K562 (cell line): ENCODE data around the gene ABHD16B. TPM values are rescaled to one million over a fixed set of nuclear protein-coding genes. Genes with fewer than 3 reads are reported as not detected.

Source experiments
- ATAC-seq: fragments of 200-7000 bp; cut with Tn5 transposase; 3 replicates; pipeline ENCODE4 v1.9.1; 2020; ENCODE audit warnings: moderate library complexity
- BruUV-seq: library from RNA; stranded (reverse); fragments of 400-500 nt; replicated peaks from 2 replicates; lab custom pipeline; 2021; lab: Mats Ljungman, UMichigan
- CTCF ChIA-PET: fragments of 300-600 bp; formaldehyde crosslinking; extraction: SDS; loops from one replicate; lab custom pipeline; 2021; ENCODE audit warnings: low intra/inter-chr PET ratio; lab: Yijun Ruan, JAX
- POLR2A ChIA-PET: fragments of 300-600, 350-650 bp; sonication (Branson Sonifier 250); formaldehyde crosslinking; extraction: SDS; loops from one replicate; lab custom pipeline; 2021; ENCODE audit warnings: antibody characterized with exemption, inconsistent platforms; lab: Yijun Ruan, JAX
- DNase-seq, 4 experiments: peaks; one replicate each; pipeline versions ENCODE4 v3.0.0 to v3.0.0-alpha.2; 2011 to 2018; ENCODE audit warnings: low spot score in 3 of 4, mixed read lengths in 3 of 4; ENCODE audit errors: extremely low read depth in 1 of 4
- FAIRE-seq: peaks from 2 replicates; lab custom pipeline; 2011; peaks lifted over from hg19 to GRCh38; lab: Jason Lieb, UNC
- H2AFZ ChIP-seq: 2 replicates; pipeline ENCODE4 v1.6.0; 2011; ENCODE audit warnings: low read depth, low read length, control low read depth, inconsistent platforms
- H3K27ac ChIP-seq: fragments of 200-600 bp; 3 replicates; pipeline ENCODE4 v1.8.0; 2011; ENCODE audit warnings: low read depth, mild to moderate bottlenecking, control low read depth, inconsistent platforms, low read length, moderate library complexity, mixed read lengths; ENCODE audit errors: extremely low read depth
- H3K27me3 ChIP-seq, 2 experiments: fragments of 300-600 bp in 1 of 2; 2 replicates in 1 of 2; 3 replicates in 1 of 2; pipeline versions ENCODE4 v1.6.0 to v1.8.0; 2011; ENCODE audit warnings: inconsistent platforms in 2 of 2, low read length in 2 of 2, mild to moderate bottlenecking in 1 of 2, mixed read lengths in 1 of 2, moderate library complexity in 1 of 2; ENCODE audit not compliant: control insufficient read depth in 2 of 2, insufficient read depth in 2 of 2
- H3K36me3 ChIP-seq: fragments of 300-600 bp; 3 replicates; pipeline ENCODE4 v1.8.0; 2011; ENCODE audit warnings: mild to moderate bottlenecking, low read length, inconsistent platforms; ENCODE audit not compliant: control insufficient read depth, insufficient read depth
- H3K4me1 ChIP-seq, 2 experiments: fragments of 200-600 bp in 1 of 2; replicated peaks in 1 of 2; 2 replicates in 1 of 2; 3 replicates in 1 of 2; pipeline versions ENCODE4 v1.5.1 to v1.8.0; 2011; ENCODE audit warnings: inconsistent platforms in 2 of 2, low read length in 2 of 2, mild to moderate bottlenecking in 1 of 2, mixed read lengths in 1 of 2, moderate library complexity in 1 of 2; ENCODE audit not compliant: control insufficient read depth in 2 of 2, insufficient read depth in 2 of 2
- H3K4me2 ChIP-seq: 2 replicates; pipeline ENCODE4 v1.6.1; 2011; ENCODE audit warnings: low read length, control low read depth, inconsistent platforms, mixed read lengths; ENCODE audit not compliant: insufficient read depth
- H3K4me3 ChIP-seq: fragments of 200-600 bp; sonication (generic), shearing (Covaris generic); 2 replicates; pipeline ENCODE4 v1.5.1; 2016; ENCODE audit warnings: control low read depth, inconsistent platforms
- H3K79me2 ChIP-seq: fragments of 200-600 bp; 3 replicates; pipeline ENCODE4 v1.8.0; 2011; ENCODE audit warnings: low read length, inconsistent platforms; ENCODE audit not compliant: control insufficient read depth, insufficient read depth
- H3K9ac ChIP-seq, 2 experiments: 2 replicates each; pipeline versions ENCODE4 v1.6.0 to v1.6.1; 2011; ENCODE audit warnings: low read depth in 2 of 2, low read length in 2 of 2, control low read depth in 1 of 2, inconsistent platforms in 1 of 2, mild to moderate bottlenecking in 1 of 2, mixed read lengths in 1 of 2; ENCODE audit not compliant: insufficient read depth in 1 of 2
- H3K9me1 ChIP-seq: one replicate; pipeline ENCODE4 v1.6.0; 2011; ENCODE audit warnings: inconsistent platforms, mild to moderate bottlenecking, low read length, moderate library complexity; ENCODE audit not compliant: control insufficient read depth, insufficient read depth
- H3K9me3 ChIP-seq: replicated peaks from 2 replicates; pipeline ENCODE4 v1.5.1; 2011; ENCODE audit warnings: low read depth, low read length, inconsistent platforms; ENCODE audit not compliant: control insufficient read depth, insufficient read depth
- H4K20me1 ChIP-seq: replicated peaks from 2 replicates; pipeline ENCODE4 v1.6.1; 2011; ENCODE audit warnings: low read length, inconsistent platforms, mixed read lengths; ENCODE audit not compliant: control insufficient read depth, insufficient read depth
- CLOCK ChIP-seq: fragments of 250-450 bp; sonication (Bioruptor Pico); IDR thresholded peaks from 2 replicates; pipeline ENCODE4 v1.4.0; 2020; ENCODE audit warnings: mild to moderate bottlenecking, moderate library complexity, borderline replicate concordance
- CREM ChIP-seq: IDR thresholded peaks from 2 replicates; pipeline ENCODE4 v1.6.1; 2014; ENCODE audit warnings: antibody characterized with exemption, low read depth
- DEAF1 ChIP-seq: fragments of 450-650 bp; formaldehyde crosslinking; IDR thresholded peaks from 2 replicates; pipeline ENCODE4 v1.4.0; 2020; ENCODE audit warnings: mild to moderate bottlenecking, moderate library complexity
- KLF6 ChIP-seq: fragments of 250-450 bp; sonication (Bioruptor Pico); IDR thresholded peaks from 2 replicates; pipeline ENCODE4 v1.4.0; 2020; ENCODE audit warnings: mild to moderate bottlenecking, moderate library complexity, borderline replicate concordance
- L3MBTL2 ChIP-seq: fragments of 450-650 bp; IDR thresholded peaks from 2 replicates; pipeline ENCODE4 v1.6.1; 2016; ENCODE audit warnings: mild to moderate bottlenecking, moderate library complexity
- LEF1 ChIP-seq: fragments of 450-650 bp; IDR thresholded peaks from 2 replicates; pipeline ENCODE4 v1.6.1; 2016; ENCODE audit warnings: mild to moderate bottlenecking
- MCM3 ChIP-seq: fragments of 450-650 bp; IDR thresholded peaks from 2 replicates; pipeline ENCODE4 v1.6.1; 2016
- NELFE ChIP-seq: IDR thresholded peaks from 2 replicates; pipeline ENCODE4 v1.6.1; 2011; ENCODE audit warnings: mild to moderate bottlenecking; ENCODE audit not compliant: insufficient read depth, insufficient read length
- NFXL1 ChIP-seq: fragments of 450-650 bp; formaldehyde crosslinking; IDR thresholded peaks from 2 replicates; pipeline ENCODE4 v1.4.0; 2021; ENCODE audit warnings: mild to moderate bottlenecking
- PHTF2 ChIP-seq: fragments of 250-450 bp; sonication (Bioruptor Pico); IDR thresholded peaks from 2 replicates; pipeline ENCODE4 v1.5.0; 2021; ENCODE audit warnings: mild to moderate bottlenecking
- POLR2G ChIP-seq: fragments of 200-400 bp; formaldehyde crosslinking; IDR thresholded peaks from 2 replicates; pipeline ENCODE4 v1.6.1; 2017; ENCODE audit warnings: low read depth, mild to moderate bottlenecking, antibody characterized with exemption, low read length, moderate library complexity
- UBTF ChIP-seq, 2 experiments: IDR thresholded peaks; 2 replicates each; pipeline ENCODE4 v1.6.1; 2012; ENCODE audit warnings: improper control_type of control experiment in 2 of 2, low read depth in 2 of 2, low read length in 2 of 2, borderline replicate concordance in 1 of 2
- USF1 ChIP-seq: sonication (generic); formaldehyde crosslinking; IDR thresholded peaks from 2 replicates; pipeline ENCODE4 v1.9.0; 2022; ENCODE audit warnings: mild to moderate bottlenecking, missing genetic modification reagents
- ZBTB26 ChIP-seq: fragments of 450-650 bp; formaldehyde crosslinking; IDR thresholded peaks from 2 replicates; pipeline ENCODE4 v1.4.0; 2022; ENCODE audit warnings: missing genetic modification characterization
- WGBS: fragments of 100-300 bp; shearing (Covaris generic); methylation state at CpG from one replicate; pipeline ENCODE4 v1.1.6; 2016; ENCODE audit warnings: low coverage, mixed read lengths; ENCODE audit not compliant: insufficient coverage; ENCODE audit errors: missing lambda C conversion rate; 5-methylcytosine and 5-hydroxymethylcytosine counted together
- in situ Hi-C: fragments of 300-500 bp; cut with MboI; formaldehyde crosslinking; loops from 4 replicates; pipeline ENCODE4 v1.15.0; 2018; ENCODE audit warnings: inconsistent platforms, mixed read lengths
- intact Hi-C: fragments of 100-400 bp; cut with micrococcal nuclease; formaldehyde crosslinking; loops from 2 replicates; pipeline ENCODE4 v1.14.2; 2022
- polyA plus RNA-seq, 8 experiments: library from polyadenylated mRNA; depleted of rRNA in 4 of 8; stranded (reverse) in 5 of 8; unstranded in 3 of 8; fragments of >200 nt; fragmentation: Nextera tagmentation in 2 of 8; fragmentation: Illumina TruSeq in 1 of 8; extraction: Ambion mirVana in 2 of 8; extraction: Trizol in 1 of 8; gene quantifications; 2 replicates each; pipeline versions ENCODE4 v1.2.1 to v1.2.3, GENCODE V29; 2011 to 2014; ENCODE audit warnings: inconsistent platforms in 1 of 8, missing spikeins in 1 of 8
- total RNA-seq, 7 experiments: library from RNA; depleted of rRNA in 6 of 7; stranded (reverse); fragments of >200 nt in 6 of 7; fragmentation: Illumina TruSeq in 2 of 7; extraction: Trizol in 2 of 7; gene quantifications; 2 replicates each; pipeline versions ENCODE4 v1.2.1 to v1.2.3, GENCODE V29; 2011 to 2021; ENCODE audit warnings: low replicate concordance in 1 of 7

ABHD16B gene
- total and polyA plus RNA-seq, 9 of the 15 experiments (the other 6 are each of a cell fraction or from before 2014, with no cell fraction given): not detected

- H3K4me2 ChIP-seq: peak overlapping the region; percentile 7; the same call in 1 of the 2 replicates
- H3K79me2 ChIP-seq: no peaks in the 10 kb centered on the region
- peak overlapping the region; percentile 34; the same call in 1 of the 3 replicates for H3K27ac ChIP-seq
- ChIA-PET CTCF (interaction anchor here (1.1 kb wide), 1 partner anchor 42 kb away, joined by 3 read pairs; the partner anchor contains the start of gene TPD52L2), POLR2A (interaction anchor here (0.8 to 1.1 kb wide), 2 partner anchors 33 to 36 kb away, joined by 3 to 4 read pairs; no protein-coding TSS in a partner anchor)
- H3K9me3 ChIP-seq: no peaks in the 10 kb centered on the region
- H3K27me3 ChIP-seq: peaks cover 0 to 18% of the 10 kb centered on the region in 2 experiments; a peak in 3 of 5 replicates
- peak; percentile 85 for FAIRE-seq
- WGBS: 18% methylated on average over 15 of the region's 15 CpGs
- H3K9ac ChIP-seq: peak overlapping the region; percentile 2 to 47; a peak in 3 of 4 replicates
- H3K36me3 ChIP-seq: no peaks in the 10 kb centered on the region
- intact Hi-C loops: no loop called here
- peak overlapping the region; percentile 67 for H2AFZ ChIP-seq
- ATAC-seq: peak; percentile 81
- H4K20me1 ChIP-seq: no peaks in the 10 kb centered on the region
- in situ Hi-C loops: no loop called here
- peak; percentile 59 to 75 (median 68) for DNase-seq
- H3K9me1 ChIP-seq: no peaks in the 10 kb centered on the region
- peaks cover 15 to 30% of the 10 kb centered on the region in 2 experiments for H3K4me1 ChIP-seq
- BruUV-seq: no TSS peak
- H3K4me3 ChIP-seq: no peak overlapping the region
- TF ChIP-seq KLF6 (CRISPR knock-in tag) (no peak), UBTF (IDR thresholded peaks at IDR 0.05; ENCODE audit: borderline replicate concordance in 1 of 2, low read depth in 2 of 2, low read length in 2 of 2) (no peak), LEF1 (no peak), MCM3 (no peak), CLOCK (no peak), NELFE (no peak), POLR2G (0 out of 2 replicates have a peak, but pooled peaks have one; percentile 25), CREM (peak; percentile 48; the same call in 1 of the 2 replicates), NFXL1 (CRISPR knock-in tag) (no peak), L3MBTL2 (peak; percentile 55), DEAF1 (CRISPR knock-in tag) (no peak), USF1 (CRISPR knock-in tag) (0 out of 2 replicates have a peak, but pooled peaks have one; percentile 16), PHTF2 (CRISPR knock-in tag) (no peak), ZBTB26 (CRISPR knock-in tag) (no peak)
Measured at GRCh38 chr20:63822276-63822696, 39.0 kb upstream of the ABHD16B start.
